ENCODE data around the gene HOXB5.
A peak's percentile ranks its signal among the peaks of the same experiment; 100 is the strongest.

The HOXB5 gene

DNA sequence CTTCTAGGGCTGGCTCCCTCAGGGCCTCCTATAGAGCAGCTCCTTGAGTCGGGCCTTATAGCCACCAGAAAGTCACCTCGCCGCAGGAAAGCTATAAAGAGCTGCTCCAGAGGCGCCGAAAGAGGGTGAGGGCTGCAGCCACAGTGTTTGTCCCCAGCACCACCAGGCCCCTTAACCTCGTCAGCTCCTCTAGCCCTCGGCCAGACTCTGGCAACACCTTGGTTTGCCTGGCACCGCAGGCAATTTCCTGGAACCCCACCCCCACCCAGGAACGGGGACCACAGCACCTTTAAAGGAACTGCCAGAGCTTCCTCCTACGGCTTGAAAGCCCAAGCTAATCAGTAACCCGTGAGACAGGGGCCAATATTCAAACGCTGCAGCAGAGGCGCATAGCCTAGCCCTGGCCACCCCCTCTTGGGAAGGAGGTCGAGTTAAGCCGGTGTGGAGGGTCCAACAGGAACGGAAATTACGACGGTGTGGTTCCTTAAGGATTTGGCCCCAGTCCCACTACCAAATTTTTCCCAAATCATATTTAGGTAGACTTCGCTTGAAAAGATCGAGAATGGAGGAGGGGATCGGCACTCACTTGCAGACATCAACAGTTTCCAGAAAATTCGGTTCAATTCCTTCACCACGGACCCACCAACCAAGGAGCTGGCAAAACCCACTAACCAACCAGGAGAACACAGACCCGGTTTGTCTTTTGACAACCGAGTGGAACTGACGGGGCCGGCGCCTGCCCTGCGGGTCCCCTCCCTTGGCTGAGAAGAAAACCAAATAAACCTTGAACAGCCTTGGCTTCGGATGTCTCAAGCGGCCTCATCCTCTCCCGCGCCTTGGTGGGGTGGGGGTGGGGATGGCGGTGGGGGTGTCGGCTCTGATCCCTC is 8.2 kb upstream of the HOXB5 start:
- no peak for DNase-seq (ENCODE audit: low read depth)

DNA sequence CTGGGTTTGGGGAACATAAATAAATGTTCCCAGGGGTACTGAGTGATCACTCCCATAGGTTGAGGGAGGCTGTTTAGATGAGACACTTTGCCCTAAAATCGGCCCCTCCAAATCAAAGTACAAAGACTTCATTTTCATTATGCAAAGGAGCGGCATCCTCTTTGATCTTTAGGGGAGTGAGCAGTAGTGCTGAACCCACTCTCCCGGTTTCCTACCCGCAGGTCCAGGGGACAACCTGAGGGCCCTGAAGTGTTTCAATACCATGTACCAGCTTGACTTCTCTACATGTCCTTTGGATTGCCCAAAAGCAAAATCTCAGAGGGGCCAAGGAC is 7.6 kb upstream of the HOXB5 start:
- no peak for DNase-seq (ENCODE audit: low read depth)

DNA sequence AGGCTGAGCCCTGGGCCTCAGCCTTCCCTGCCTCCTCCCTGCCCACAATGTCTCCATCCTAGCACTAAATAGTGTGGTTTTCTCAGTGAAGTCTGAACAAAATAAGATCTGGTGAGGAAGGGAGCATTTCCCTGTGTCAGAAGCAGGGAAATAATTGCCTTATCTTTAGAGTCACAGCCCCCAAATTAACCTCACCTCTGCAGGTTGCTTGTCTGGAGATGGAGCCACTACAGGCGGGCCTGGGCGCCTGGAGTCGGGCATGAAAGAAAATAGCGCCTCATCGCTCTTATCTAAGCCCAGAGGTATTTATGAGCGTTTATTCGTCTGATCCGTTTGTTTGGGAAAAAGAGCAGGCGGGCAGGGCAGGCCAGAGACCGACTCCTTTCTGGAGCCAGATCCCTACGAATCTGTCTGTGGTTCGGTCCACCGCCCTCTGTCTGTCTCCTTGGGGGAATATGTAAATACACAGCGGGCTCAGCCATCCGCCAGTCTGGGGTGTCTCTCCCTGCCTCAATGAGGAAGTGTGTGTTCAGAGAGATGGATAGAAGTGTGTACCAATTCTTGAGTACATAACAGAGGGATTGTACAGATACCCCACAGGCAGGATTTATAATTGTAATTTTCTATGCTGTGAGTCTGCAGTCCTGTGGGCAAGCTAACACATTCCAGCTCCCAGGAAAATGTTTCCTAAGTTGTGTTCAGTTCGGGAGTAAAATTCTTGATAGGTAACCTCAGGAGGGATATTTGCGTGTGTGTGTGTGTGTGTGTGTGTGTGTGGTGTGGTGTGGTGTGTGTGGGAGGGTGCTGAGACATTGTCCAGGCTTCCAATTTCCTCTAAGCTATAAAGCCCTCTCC is 6.9 kb upstream of the HOXB5 start:
- DNase-seq (ENCODE audit: low read depth) = no peak

DNA sequence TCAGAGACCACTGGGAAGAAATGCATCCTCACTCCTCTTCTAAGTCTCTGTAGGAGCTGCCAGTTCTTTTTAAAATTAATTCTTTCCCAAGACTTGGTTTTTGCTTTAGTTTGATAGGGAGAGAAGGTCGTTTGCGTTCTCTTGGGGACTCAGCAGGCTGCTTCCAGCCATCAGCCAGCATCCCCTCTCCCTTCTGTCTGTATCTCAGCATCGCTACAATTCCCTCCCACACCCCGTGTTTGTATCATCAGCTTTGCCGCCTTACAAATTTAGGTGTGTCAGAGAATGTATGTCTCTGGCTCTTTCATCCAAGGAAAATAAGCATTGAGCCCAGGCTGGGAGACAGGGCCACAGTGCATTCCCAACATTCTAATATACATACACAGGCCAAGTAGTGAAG is 5.8 kb upstream of the HOXB5 start:
- DNase-seq (ENCODE audit: low read depth) = no peak

DNA sequence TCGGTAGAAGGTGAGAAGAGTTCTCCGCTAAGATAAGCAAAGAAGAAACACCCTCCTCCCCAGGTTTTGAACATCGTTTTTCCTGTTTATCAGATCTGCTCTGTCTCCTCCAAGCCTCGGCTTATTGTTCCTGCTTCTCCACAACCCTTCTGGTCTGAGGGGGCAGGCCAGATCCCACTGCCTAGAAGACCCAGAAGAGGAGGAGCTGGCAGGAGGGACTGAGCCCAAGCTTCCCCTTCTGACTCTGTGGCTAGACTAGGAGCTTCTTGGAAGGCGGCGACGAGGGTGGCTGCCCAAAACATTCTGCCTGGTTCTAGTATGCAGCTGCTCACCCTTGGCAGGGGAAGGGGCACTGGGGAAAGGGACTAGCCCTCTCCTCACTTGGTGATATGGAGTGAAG is 5.2 kb upstream of the HOXB5 start:
- DNase-seq (ENCODE audit: low read depth) = no peak

DNA sequence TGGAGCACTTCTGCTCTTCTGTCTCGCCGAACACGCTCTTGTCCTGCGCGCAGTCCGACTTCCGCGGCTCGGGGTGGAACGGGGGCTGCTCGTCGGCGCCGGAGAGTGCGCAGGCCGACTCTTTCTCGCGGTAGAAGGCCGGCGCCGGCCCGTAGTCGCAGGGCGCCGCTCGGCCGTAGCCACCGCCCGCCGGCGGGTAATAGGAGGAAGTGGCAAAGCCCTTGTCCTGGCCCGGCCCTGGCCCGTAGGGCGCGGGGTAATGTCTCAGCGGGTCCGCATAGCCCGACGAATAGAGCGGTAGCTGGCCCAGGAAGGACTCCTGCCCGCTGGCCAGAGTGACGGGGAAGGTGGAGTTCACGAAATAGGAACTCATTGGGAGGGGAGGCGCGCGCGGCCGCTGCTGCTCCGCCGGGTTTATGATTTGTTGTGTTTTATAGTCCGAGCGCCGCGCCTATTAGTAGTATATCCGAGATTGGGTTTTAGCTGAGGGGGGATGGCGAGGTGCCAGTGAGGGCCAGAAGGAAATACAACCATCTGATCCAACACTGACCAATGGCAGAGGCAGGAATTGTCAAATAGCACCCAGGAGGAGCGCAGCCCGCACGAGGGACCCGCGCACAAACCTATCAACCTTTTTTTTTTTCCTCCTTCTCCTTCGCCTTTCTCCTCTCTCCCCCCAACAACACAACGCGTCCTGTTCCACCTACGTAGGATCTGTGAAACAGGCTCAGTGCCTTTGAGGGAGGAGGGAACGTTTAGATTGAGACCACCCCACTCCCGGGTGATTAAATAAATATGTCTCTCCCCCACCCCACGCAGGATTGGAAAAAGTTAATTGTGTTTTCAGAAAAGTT is 4.4 kb upstream of the HOXB5 start:
- DNase-seq (ENCODE audit: low read depth) = no peak

DNA sequence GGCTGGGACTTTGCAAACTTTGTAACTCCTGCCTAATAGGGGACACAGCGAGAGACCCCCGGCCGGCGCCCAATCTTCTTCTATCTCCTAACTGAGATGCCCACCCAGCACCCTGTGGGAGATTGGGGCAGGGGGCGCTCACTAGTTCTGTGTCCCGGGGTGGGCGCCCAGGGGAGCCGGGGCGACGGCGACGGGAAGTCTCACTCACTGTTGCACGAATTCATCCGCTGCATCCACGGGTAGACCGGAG is 3.9 kb upstream of the HOXB5 start:
- DNase-seq (ENCODE audit: low read depth) = no peak

DNA sequence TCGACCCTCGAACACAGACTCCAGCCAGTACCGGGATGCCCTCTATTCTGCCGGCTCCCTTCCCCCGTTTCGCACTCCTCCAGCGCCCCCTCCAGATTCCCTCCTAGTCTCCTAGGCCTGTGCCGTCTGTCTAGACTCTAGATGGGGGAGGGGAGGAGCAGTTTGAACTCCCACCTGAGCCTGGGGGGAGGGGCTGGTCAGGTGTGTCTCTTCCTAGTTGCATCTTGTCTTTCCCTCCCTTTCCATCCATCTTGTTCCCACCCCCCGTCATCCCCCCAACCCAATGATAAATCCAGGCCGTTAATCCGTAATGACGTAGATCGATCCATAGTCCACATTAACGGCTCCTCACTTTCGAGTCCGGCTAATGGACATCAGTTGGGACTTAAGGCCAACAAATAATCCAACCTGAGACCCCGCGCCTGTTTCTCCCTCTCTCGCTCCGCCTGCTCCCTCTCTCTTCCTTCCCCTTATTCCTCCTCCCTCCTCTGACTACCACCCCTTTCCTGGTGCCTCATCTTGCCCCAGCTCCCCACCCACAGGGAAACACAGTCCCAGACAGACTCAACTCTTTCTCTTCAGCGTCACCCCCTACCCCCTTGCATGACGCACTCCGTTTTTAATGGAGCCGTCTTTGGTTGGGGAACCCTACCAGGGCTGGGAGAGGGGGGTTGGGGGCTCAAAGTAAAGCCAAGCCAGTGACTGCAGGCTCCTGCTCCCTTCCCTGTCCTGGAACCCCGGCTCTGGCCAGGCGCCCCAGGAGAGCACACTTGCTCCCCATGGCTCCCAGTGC is 3.4 kb upstream of the HOXB5 start:
- DNase-seq (ENCODE audit: low read depth) = no peak

DNA sequence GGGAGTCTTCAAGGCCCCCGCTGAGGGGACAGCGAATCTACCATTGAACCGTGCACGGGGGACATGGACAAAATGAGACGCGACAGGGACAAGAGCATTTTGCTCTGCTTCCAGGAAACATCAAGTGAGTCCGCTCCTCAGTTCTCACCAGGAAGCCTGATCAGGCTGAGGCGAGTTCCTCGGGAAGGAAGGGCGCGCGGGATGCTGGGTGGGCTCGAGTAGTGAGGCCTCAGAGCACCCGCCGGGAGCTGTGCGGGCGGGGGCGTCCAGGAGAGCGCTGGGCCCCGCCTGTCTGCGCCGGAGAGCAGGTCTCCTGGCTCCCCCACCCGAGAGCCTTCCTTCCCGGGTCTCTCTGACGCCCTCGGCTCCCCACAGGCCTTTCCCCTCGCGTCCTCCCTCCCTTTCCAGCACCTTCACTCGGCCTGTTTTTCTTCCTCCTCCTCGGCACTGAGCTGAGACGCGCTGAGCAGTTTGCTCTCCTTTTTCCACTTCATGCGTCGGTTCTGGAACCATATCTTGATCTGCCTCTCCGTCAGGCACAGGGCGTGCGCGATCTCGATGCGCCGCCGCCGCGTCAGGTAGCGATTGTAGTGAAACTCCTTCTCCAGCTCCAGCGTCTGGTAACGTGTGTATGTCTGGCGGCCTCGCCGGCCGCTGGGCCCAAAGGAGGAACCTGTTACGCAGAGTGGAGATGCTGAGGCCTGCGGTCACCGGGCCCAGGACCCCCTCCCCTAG is 2.6 kb upstream of the HOXB5 start:
- DNase-seq (ENCODE audit: low read depth) = no peak

DNA sequence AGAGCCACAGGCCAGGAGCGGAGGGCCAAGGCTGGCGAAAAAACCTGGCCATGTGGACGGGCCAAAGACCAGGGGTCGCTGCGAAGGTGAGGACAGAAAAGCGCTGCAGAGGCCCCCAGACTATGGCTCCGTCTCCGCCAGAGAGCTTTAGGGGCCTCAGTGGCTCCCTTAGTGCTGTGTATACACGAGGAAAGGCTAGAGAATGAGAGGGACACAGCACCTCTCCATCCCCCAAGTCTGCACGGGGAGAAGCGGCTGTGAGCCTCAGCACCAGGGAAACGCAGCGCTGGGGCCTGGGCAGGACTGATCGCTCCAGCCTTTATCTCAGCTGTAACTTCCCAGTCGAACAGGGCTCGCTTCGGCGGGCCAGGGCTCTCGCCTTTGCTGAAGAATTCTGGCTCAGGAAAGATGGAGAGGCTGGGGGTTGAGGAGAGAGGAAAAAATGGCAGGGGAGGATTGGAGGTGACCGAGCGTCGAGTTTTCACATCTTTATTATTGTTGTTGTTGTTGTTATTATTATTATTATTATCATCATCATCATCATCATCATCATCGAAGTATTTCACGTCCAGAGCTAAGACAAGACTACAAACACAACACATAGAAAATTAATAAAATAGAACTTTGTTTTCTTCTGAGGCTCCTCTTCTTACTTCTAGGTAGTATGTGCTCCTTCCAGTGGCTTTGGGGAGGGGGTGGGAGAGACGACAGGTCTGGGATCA is 1.9 kb upstream of the HOXB5 start:
- no peak for DNase-seq (ENCODE audit: low read depth)

DNA sequence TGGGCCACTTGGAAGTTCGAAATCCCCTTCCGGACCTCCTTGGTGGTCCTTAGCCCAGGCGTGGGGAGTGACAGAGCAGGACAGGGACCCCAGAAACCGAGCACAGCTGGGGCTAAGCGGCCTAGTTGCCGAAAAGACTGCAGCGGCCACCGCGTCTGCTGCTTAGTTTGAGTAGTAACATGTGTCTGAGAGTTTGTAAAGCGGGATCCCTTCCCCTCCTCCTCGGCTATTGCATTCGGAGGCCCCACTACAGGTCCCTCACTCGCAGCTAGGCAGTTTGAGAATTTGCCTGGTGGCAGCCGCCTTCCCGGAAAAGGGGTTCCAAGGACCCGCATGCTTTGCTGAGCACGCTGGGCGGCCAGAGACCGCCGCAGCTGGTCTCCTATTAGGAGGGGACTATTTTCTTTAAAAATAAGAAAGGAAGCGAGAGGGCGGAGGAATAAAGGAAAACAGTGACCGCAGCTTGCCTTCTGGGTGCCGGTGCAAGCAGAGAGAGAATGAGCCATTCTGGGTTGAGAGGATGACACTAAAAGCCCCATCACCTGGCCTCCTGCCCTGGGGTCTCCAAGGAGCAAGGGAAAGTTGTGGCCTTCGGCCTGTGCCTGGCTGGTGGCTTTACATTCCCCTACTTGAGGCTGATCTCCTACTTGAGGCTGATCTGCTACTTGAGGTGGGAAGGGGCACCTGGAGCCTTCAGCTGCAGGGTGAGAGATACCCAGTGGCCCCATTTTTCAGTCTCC is 1.1 kb upstream of the HOXB5 start:
- no peak for DNase-seq (ENCODE audit: low read depth)

DNA sequence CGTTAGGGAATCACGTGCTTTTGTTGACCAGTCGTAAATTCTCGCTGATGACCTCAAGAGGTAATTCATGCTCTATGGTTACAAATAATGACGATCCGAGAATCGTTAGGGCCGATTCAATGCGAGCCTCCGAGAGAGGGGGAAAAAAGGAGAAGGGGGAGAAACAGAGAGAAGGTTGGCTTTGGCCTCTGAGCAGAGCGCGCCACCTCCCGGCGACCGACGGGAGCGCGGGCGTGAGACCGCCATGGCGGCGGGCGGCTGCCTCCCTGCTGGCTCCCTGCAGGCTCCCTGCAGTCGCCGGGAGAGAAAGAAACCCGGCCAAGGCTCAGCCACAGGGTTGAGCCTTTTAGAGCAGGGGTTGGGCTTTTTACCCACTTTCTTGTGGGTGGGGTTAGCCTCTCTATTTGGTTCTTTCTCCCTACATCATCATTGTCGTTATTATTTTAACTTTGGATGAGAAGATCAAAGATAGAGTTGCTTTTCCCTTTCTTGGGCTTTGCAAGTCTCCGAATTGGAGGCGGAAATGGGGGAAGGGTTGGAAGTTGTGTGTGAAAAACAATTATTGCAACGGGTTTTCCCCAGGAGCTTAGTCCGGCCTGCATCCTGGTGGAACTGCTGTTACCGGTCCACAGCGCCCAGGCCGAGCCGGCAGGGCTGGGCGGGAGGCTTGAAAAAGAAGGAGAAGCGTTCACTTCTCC is 410 bp upstream of the HOXB5 start:
- DNase-seq (ENCODE audit: low read depth) = peak; percentile 64

DNA sequence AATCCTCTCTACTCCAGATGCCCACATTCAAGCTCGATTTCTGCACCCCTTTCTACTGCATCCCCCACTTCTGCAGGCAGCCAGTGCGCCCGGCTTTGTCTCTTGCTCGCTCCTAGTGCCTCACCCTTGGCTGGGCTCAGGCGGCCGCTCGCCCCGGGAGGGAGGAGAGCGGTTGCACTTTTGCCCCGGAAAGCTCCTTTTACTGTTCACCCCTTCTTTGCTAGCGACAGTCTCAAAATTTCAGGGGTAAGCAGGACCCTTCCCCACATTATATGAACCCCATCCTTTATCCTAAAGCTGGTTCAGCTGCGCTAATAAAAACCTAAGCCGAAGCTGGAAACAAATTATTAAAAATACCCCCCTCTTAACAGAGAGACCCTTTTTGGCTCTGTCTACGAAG is 1.0 kb downstream of the HOXB5 start:
- no peak for DNase-seq (ENCODE audit: low read depth)

DNA sequence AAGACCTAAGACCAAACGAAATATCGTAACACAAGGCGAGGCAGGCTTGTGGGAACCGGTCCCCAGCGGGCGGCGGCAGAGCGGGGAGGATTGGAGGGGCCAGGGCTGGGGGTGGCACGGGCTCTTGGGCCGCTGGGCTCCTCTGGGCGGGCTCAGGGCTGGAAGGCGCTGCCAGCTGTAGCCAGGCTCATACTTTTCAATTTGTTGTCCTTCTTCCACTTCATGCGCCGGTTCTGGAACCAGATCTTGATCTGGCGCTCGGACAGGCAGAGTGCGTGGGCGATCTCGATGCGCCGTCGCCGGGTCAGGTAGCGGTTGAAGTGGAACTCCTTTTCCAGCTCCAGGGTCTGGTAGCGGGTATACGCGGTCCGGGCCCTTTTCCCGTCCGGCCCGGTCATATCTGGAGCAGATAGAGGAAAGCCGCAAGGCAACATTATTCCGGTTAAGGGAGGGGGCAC is 1.5 kb downstream of the HOXB5 start:
- no peak for DNase-seq (ENCODE audit: low read depth)

DNA sequence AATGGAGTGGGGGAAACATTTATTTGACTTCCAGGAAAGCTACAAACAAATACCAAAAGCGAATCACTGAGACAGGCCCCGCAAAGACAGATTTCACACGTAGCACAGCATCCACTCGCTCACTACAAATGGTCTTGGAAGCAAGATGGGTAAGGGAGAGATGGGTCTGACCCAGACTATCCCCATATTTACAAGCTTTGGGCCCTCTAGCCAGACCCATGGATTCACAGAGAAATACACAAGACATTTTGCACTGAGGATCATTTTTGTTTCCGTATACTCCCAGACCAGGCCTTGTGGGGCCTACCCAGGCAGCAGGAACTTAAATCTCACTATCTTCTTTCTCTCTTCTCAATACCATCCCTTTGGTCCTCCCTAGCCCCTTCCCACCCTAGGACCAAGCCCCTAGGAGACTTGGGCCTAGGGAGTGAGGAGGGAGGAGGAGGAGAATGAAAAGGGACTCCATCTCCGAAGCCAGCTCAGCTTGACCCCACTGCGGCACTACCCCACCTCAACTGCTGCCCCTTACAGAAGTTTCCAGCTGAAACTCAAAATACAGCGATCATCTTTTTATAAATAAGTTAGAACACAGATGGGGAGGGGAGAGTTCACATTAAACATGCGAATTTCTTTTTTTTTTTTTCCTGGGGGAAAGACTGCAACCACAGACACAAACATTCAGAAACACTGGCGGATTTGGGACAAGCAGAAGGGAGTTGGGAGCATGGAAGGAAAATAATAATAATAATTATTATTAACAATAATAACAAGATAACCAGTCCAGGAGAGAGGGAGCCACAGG is 2.1 kb downstream of the HOXB5 start:
- DNase-seq (ENCODE audit: low read depth) = no peak

DNA sequence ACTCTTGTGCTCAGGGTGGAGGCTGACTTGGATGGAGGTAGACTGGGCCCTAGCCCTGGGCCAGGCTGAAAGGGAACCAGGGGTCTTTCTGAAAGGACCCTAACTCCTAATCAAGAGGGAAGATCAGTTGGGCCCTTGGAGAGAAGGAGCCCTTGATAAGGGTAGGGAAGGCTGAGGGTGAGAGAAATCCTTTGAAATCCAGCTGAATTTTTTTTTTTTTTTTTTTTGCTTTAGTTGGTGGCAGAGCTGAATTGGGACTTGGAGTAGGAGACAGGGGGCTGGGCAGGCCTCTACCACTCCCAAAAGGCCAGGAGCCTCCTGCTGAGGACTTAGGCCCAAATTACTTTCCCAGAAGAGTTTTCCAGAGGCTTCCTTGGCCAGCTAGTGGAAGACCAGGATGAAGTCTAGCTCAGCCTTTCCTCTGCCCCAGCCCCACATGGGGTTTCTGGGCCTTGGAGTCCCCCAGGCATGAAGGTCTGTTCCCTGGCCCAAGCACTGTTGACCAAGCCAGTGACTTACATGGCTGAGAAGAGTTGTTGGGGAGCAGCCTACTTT is 2.9 kb downstream of the HOXB5 start:
- DNase-seq (ENCODE audit: low read depth) = no peak

DNA sequence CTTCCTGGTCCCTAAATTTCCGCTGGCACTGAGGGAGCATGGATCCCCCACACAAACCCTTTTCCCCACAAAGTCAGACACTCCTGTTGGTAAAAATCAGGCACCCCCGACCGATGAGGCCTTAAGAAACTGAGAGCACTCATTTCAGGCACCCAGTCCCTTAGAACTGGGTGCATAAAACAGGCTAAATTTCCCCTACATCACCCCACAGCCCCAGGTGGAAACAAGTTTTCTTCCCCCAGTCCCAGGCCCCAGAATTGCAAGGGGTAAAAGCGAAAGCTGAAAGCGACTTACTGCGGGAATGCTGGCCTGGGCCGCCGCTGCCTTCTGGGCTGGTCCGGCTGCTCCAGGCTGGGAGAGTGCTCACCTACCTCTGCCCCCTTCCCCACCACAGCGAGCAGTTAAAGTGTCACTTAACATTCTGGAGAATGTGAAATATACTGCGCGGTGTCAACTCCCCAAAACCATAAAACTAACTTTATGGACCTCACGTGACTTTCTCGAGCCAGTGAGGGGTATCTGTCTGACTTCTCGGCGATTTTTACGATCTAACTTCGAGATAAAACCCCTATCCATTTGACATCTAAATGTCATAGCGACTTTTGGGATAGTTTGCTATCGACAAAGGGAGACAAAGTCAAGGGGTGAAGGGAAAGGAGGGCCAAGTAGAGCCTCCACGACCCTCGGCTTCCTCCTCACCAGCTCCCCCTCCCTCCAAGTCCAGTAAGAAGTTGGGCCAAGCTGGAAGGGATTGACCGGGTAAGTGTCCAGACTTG is 3.6 kb downstream of the HOXB5 start, which contains the start of gene HOXB3:
TSS of gene HOXB3 (minus strand) at position 411 of the 776 bp plus-strand sequence. CDS start 37,767 bp downstream, outside the sequence.
- no peak for DNase-seq (ENCODE audit: low read depth)
